Activated CD4-positive, alpha-beta T cell treated with anti-CD3 and anti-CD28 coated beads, Interleukin-10, Interleukin-2, amounts not matched to agents 100 ng/mL and 50 ng/mL, durations not matched to agents 16 hours and 8 hours (primary cell): ENCODE data around the gene GABBR1.

Experiments
- DNase-seq: peaks from one replicate; pipeline ENCODE4 v3.0.0-alpha.2; 2020

GABBR1 gene

GRCh38 chr6:29524044-29524443 lies 108.9 kb downstream of the GABBR1 start:
- DNase-seq = no peak

DNA sequence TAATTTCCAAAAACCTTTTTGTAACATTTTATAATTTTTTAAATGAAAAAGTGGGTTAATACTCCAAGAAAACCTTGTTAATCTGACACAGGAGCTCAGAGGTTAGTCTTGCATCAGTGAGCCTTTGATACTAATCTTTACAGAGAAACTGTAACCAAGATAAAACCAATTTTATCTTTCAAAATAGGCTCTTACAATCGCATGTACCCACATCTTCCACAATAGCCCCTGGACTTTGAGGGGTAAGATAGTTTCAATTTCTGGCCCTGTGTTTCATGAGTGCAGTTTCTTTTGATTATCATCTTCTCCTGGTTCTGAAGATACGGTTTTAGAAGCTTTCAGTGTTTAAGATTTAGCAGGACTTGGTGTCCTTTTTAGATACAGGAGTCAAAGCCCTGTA lies 110.8 kb downstream of the GABBR1 start:
- DNase-seq = no peak

DNA sequence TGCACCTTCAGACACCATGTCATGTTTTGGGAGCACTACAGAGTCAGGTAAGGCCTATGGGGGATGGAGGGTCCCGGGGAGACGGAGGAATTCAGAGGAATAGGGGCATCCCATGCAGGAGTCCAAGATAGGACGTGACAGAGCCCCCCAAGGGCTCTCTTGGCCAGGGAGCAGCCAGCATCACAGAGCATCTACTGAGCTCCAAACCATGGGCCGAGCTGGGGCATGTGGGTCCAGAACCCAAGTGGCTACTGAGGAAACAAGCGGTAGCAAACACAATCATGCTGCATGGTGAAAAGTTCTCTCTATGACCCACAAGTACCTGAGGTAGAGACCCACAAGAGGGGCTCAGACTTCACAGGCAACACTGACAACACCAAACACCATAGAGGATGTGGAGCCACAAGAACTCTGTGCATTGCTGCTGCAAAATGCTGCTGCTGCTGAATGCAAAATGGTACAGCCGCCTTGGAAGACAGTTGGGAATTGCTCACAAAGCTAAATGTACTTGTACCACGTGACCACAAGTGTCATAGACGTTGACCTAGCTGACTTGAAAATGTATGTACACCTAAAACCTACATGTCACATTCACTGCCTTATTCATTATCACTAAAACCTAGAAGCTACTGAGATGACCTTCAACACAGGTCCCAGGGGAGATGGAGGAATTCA lies 111.8 kb downstream of the GABBR1 start:
- DNase-seq = no peak

DNA sequence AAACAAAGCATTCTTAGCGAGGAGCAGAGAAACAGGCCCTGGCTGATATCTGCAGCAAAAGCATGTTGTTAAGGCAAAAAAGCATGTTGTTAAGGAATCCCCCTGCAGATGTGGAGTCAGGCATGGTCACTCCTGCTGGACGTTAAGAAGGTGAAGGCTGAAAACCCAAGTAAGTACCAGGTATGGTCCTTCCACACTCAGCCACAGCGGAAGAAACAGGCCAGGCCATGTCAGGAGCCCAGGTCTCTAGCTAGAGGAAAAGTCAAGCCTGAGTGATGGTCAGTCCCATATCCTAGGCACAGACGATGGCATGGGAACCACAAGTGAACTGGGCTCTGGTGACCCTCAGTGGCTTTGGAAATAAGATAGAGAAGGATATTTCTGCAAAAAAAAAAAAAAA lies 112.8 kb downstream of the GABBR1 start:
- no peak for DNase-seq

DNA sequence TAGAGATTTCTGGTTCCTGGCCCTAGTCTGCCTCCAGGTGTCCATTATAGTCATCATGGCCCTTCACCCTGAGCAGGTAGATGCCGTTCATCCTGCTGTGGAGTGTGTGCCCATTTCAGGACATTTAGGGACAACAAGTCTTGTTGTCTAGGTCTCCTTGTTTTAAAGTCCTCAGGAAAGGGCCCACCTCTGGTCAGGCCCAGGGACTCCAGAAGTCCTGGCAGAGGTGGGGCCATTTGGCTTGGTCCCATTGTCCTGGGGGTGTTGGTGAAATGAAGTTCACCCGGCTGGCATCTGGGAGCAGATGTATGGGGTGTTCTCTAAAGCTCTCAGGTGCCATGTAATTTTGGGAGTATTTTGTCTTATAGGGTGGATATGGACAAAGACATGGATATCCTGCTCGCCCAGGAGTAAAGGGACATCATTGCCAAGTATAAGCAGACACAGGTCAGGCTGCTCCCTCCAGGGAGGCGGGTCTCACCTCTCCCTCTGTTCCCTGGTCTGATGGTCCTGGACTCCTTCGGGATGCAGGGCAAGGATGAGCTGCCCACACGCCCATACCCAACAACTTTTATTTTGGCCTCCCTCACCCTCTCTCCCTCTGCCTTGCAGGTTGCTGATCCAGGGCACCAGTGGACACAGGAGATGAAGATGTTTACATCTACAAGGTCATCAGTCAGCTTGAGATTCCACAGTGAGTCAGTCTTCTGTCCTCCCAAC lies 113.5 kb downstream of the GABBR1 start:
- no peak for DNase-seq

GRCh38 chr6:29517728-29518440 lies 115.1 kb downstream of the GABBR1 start:
- DNase-seq = no peak

DNA sequence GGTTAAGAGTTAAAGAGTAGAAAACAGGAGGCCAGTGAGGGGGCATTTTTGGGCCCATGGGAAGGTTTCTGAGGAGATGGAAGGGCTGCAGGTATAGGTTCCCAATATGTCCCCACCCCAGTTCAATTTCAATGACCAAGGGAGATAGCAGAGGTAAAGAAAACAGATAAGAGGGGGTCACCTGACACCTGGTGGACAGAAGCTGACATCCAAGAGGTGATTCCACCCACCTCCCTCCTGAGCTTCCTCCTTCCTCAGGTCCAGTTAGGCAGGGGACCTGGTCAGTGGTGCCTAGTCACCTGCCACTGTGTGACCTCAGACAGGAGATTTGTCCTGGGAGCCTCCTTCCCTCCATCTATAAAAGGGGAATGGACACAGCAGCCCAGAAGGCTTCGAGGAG lies 115.7 kb downstream of the GABBR1 start:
- no peak for DNase-seq

GRCh38 chr6:29516108-29516507 lies 116.9 kb downstream of the GABBR1 start:
- peak; percentile 79 for DNase-seq

DNA sequence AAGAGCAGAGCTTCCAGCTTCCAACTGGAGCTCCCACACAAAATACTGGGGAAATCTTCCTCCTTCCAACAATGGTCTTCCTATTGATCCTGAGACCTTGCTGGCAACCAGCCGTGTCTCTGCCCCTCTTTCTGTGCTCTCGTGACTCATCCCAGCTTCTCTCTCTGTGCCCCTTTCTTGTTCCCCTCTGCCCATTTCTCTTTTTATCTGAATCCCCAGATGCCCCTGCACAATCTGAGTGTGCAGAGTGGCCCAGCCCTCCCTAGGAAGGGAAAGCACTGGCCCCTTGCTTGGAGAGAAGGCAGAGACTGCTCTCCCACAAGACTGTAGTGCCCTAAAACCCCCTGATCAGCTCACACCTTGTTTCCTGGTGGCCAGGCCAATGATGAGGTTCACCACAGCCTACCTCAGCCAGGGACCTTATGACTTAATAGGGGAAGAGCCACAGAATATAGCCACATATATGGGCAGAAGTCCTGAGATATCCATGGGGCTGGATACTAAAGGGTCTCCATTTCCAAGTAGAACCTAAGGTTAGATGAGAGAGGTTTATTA lies 122.2 kb downstream of the GABBR1 start:
- DNase-seq = no peak

DNA sequence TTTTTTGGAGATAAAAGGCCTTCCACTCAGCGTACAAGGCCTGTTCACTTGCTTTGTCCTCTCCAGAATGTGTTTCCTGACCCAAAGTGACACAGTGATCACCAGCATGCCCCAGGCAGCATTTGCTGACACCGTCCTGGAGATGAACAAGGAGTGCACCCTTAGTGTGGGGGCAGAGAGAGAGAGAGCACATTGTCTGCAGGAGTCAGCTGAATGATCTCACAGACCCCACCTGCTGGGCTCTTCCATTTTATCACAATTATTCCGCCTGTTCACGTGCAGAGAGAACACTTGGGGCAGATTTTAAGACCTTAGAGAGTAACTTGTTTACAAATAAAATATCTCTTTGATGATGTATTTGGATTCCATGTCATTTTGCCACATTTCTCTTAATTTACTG lies 122.8 kb downstream of the GABBR1 start:
- DNase-seq = no peak
